Measurements from ENCODE around the gene SPPL2C. TPM values are rescaled to one million over a fixed set of nuclear protein-coding genes. Genes with fewer than 3 reads are reported as not detected.

Gene SPPL2C
- total RNA-seq, 4 donors from 2014 or later: not detected

- TF ChIP-seq CTCF (IDR thresholded peaks at IDR 0.05) (no peak), POLR2A (IDR thresholded peaks at IDR 0.05) (no peak)
- 87 to 92% methylated on average over 8 to 9 of the region's 10 CpGs for WGBS, 2 donors
- DNase-seq (ENCODE audit: low spot score in 2 of 2): no peak
- intact Hi-C loops (cut with DNase I; ENCODE audit: low total_unique reads): no loop called here
- H3K4me3 ChIP-seq (ENCODE audit: low read depth, poor library complexity, severe bottlenecking): no peak overlapping the region
Observed at GRCh38 chr17:45846223-45846622, 1.5 kb downstream of the SPPL2C start.

- H3K4me3 ChIP-seq (ENCODE audit: low read depth, poor library complexity, severe bottlenecking): no peak overlapping the region
- 78 to 85% methylated on average over 9 of the region's 9 CpGs for WGBS, 2 donors
- no peak for DNase-seq (ENCODE audit: low spot score in 2 of 2)
- intact Hi-C loops (cut with DNase I; ENCODE audit: low total_unique reads): no loop called here
- TF ChIP-seq CTCF (IDR thresholded peaks at IDR 0.05): no peak
- TF ChIP-seq POLR2A (IDR thresholded peaks at IDR 0.05): no peak
Observed at GRCh38 chr17:45846646-45847045, 2.0 kb downstream of the SPPL2C start.

- TF ChIP-seq CTCF (IDR thresholded peaks at IDR 0.05) (no peak), POLR2A (IDR thresholded peaks at IDR 0.05) (no peak)
- no peak overlapping the region for H3K4me3 ChIP-seq (ENCODE audit: low read depth, poor library complexity, severe bottlenecking)
- WGBS, 2 donors: 87 to 92% methylated on average over 4 of the region's 4 CpGs
- DNase-seq (ENCODE audit: low spot score in 2 of 2): no peak
- intact Hi-C loops (cut with DNase I; ENCODE audit: low total_unique reads): no loop called here
Observed at GRCh38 chr17:45847101-45847500, 2.4 kb downstream of the SPPL2C start.

GRCh38 chr17:45847747-45848146, 3.1 kb downstream of the SPPL2C start:
- WGBS, 2 donors: 79 to 85% methylated on average over 5 of the region's 5 CpGs
- DNase-seq (ENCODE audit: low spot score in 2 of 2): no peak
- intact Hi-C loops (cut with DNase I; ENCODE audit: low total_unique reads): no loop called here
- H3K4me3 ChIP-seq (ENCODE audit: low read depth, poor library complexity, severe bottlenecking): no peak overlapping the region
- TF ChIP-seq CTCF (IDR thresholded peaks at IDR 0.05): no peak
- no peak for TF ChIP-seq POLR2A (IDR thresholded peaks at IDR 0.05)

- H3K4me3 ChIP-seq (ENCODE audit: low read depth, poor library complexity, severe bottlenecking): no peak overlapping the region
- 85 to 88% methylated on average over 9 of the region's 9 CpGs for WGBS, 2 donors
- no peak for DNase-seq (ENCODE audit: low spot score in 2 of 2)
- TF ChIP-seq POLR2A (IDR thresholded peaks at IDR 0.05) (no peak), CTCF (IDR thresholded peaks at IDR 0.05) (no peak)
- intact Hi-C loops (cut with DNase I; ENCODE audit: low total_unique reads): no loop called here
Observed at GRCh38 chr17:45848405-45848804, 3.7 kb downstream of the SPPL2C start.

GRCh38 chr17:45848868-45849535, 4.3 kb downstream of the SPPL2C start:
- H3K4me3 ChIP-seq (ENCODE audit: low read depth, poor library complexity, severe bottlenecking): no peak overlapping the region
- TF ChIP-seq CTCF (IDR thresholded peaks at IDR 0.05) (no peak), POLR2A (IDR thresholded peaks at IDR 0.05) (no peak)
- 71 to 76% methylated on average over 4 to 14 of the region's 15 CpGs for WGBS, 2 donors
- intact Hi-C loops (cut with DNase I; ENCODE audit: low total_unique reads): no loop called here
- DNase-seq (ENCODE audit: low spot score in 2 of 2): no peak
